Brain pericyte (primary cell): ENCODE results near the gene IL33.

Source experiments
- DNase-seq: peaks from one replicate; pipeline ENCODE4 v3.0.0-alpha.2; 2012; ENCODE audit warnings: low read depth, low spot score

The IL33 gene

DNA sequence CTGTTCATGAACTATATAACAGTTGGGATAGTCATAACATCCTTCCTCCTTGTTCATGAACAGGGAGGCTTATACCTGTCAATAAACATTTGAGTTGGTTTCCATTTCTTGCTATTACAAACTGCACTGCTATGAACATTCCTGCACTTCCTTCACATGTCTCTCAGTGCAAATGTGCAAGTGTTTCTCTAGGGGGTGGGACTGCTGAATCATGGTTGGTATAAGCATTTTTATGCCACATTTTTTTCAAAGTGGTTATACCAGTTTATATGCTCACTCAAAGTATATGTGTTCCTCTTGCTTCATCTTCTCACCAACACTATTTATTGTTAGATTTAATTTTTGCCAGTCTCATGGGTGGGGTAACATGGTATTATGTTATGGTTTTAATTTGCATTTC, 86.8 kb downstream of the IL33 start:
- DNase-seq: no peak

- DNase-seq: no peak
Measured at GRCh38 chr9:6304232-6304631, 88.6 kb downstream of the IL33 start.

DNA sequence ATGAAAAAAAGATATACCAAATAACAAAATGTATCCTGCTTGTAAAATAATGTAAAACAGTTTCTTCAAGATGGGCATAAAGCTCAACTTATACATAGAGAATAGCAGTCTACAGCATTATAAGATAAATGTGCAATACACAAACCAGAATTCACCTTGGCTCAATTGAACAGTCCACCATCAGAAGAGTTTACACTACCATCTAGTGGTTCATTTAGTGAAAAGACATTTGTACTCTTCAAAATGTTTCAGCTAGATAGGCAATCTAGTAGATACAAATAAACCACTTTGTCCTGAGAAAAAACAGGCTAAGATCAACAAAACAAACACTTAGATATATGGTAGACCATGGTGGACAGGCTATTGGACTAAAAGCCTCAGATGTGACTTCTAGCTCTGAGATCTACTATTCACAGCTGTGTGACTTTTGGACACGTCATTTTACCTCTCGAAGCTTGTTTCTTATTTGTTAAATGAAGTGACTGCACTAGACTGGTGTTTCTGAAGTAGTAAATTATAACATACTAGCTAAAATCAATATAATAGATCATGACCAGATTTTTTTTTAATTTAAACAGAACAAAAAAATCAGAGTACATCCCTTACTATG, 90.5 kb downstream of the IL33 start:
- DNase-seq: no peak
